Urinary bladder (tissue), 4 donors: ENCODE results near the gene PHKB. TPM values are rescaled to one million over a fixed set of nuclear protein-coding genes. Genes with fewer than 3 reads are reported as not detected.
"Not testable (repeated sequence)": the region's sequence is repeated elsewhere in the genome, so short reads cannot be mapped to it uniquely, and the experiment has no call there.

Experiments used
- DNase-seq: peaks from one replicate; pipeline ENCODE4 v3.0.0-alpha.2; 2015; ENCODE audit errors: extremely low spot score
- H3K27ac ChIP-seq: one replicate; pipeline ENCODE4 v1.5.1; 2013; ENCODE audit warnings: low read depth, mild to moderate bottlenecking, moderate library complexity
- H3K36me3 ChIP-seq: one replicate; pipeline ENCODE4 v1.6.1; 2013; ENCODE audit warnings: mild to moderate bottlenecking, moderate library complexity; ENCODE audit not compliant: insufficient read depth
- H3K4me1 ChIP-seq: one replicate; pipeline ENCODE4 v1.6.1; 2013; ENCODE audit warnings: mild to moderate bottlenecking, moderate library complexity; ENCODE audit not compliant: insufficient read depth
- H3K4me3 ChIP-seq: one replicate; pipeline ENCODE4 v1.5.1; 2013; ENCODE audit warnings: low read depth, low read length
- WGBS: extraction: QIAGEN DNeasy Blood & Tissue Kit; methylation state at CpG from one replicate; pipeline ENCODE4 v1.1.7; 2013; 5-methylcytosine and 5-hydroxymethylcytosine counted together
- polyA plus RNA-seq: library from polyadenylated mRNA; stranded (reverse); fragments of 200-250 nt; gene quantifications from one replicate; pipeline ENCODE4 v1.2.3, GENCODE V29; 2013
- total RNA-seq: library from RNA; depleted of rRNA; stranded (reverse); fragments of >200 nt; gene quantifications from one replicate; pipeline ENCODE4 v1.2.3, GENCODE V29; 2014
- donor health status: healthy with polysubstance abuse.
- donor health status: healthy.

Gene PHKB
- 162 TPM for total RNA-seq
- 25.5 TPM for polyA plus RNA-seq

- H3K27ac ChIP-seq: peak within 1 kb of the TSS; percentile 97
- DNase-seq: peak; percentile 64
- under 1% methylated on average over 82 of the region's 82 CpGs for WGBS
- peak within 1 kb of the TSS; percentile 84 for H3K4me3 ChIP-seq
- H3K36me3 ChIP-seq: no peaks in the 10 kb centered on the region
- peaks cover 2% of the 10 kb centered on the region for H3K4me1 ChIP-seq
Observed at GRCh38 chr16:47460711-47461597, at the start of gene PHKB, which contains the start of gene ITFG1. Gene PHKB, plus strand, starts transcription at chr16:47461331. Its CDS starts 20 bp downstream, at chr16:47461351. Gene ITFG1, minus strand, starts transcription at chr16:47461063. Its CDS starts 18 bp downstream, at chr16:47461045.

GRCh38 chr16:47413041-47413440 is 48.1 kb upstream of the PHKB start:
- DNase-seq: no peak
- Histone ChIP-seq H3K27ac (no peak overlapping the region), H3K4me1 (no peaks in the 10 kb centered on the region), H3K36me3 (no peaks in the 10 kb centered on the region), H3K4me3 (no peak overlapping the region)
- 68% methylated on average over 1 of the region's 1 CpG for WGBS

- Histone ChIP-seq H3K4me3 (no peak overlapping the region), H3K4me1 (no peaks in the 10 kb centered on the region), H3K36me3 (no peaks in the 10 kb centered on the region), H3K27ac (no peak overlapping the region)
- WGBS: 97% methylated on average over 1 of the region's 1 CpG
- DNase-seq: no peak
Observed at GRCh38 chr16:47416869-47417268, 44.3 kb upstream of the PHKB start.

- 88% methylated on average over 13 of the region's 13 CpGs for WGBS
- no peak for DNase-seq
- H3K4me3 ChIP-seq: no peak overlapping the region
- H3K4me1 ChIP-seq: no peaks in the 10 kb centered on the region
- H3K27ac ChIP-seq: no peak overlapping the region
- H3K36me3 ChIP-seq: no peaks in the 10 kb centered on the region
Observed at GRCh38 chr16:47424846-47425245, 36.3 kb upstream of the PHKB start.

GRCh38 chr16:47426806-47427205 is 34.3 kb upstream of the PHKB start:
- 99% methylated on average over 1 of the region's 1 CpG for WGBS

GRCh38 chr16:47431960-47432359 is 29.2 kb upstream of the PHKB start:
- Histone ChIP-seq H3K27ac (no peak overlapping the region), H3K4me1 (no peaks in the 10 kb centered on the region), H3K36me3 (no peaks in the 10 kb centered on the region), H3K4me3 (no peak overlapping the region)
- WGBS: 91% methylated on average over 3 of the region's 3 CpGs
- DNase-seq: no peak

More at GRCh38 chr16:47426806-47427205, 34.3 kb upstream of the PHKB start:
- H3K4me1 ChIP-seq: no peaks in the 10 kb centered on the region
- no peaks in the 10 kb centered on the region for H3K36me3 ChIP-seq
- H3K4me3 ChIP-seq: no peak overlapping the region
- H3K27ac ChIP-seq: no peak overlapping the region
- DNase-seq: no peak

- not testable (repeated sequence) for H3K4me3 ChIP-seq, H3K36me3 ChIP-seq, DNase-seq, H3K4me1 ChIP-seq, H3K27ac ChIP-seq
- 92% methylated on average over 2 of the region's 2 CpGs for WGBS
Observed at GRCh38 chr16:47434274-47434673, 26.9 kb upstream of the PHKB start.

- 92% methylated on average over 3 of the region's 3 CpGs for WGBS
- not testable (repeated sequence) for H3K4me1 ChIP-seq, DNase-seq, H3K36me3 ChIP-seq, H3K4me3 ChIP-seq, H3K27ac ChIP-seq
Observed at GRCh38 chr16:47440066-47440465, 21.1 kb upstream of the PHKB start.

- H3K4me3 ChIP-seq, DNase-seq, H3K36me3 ChIP-seq, H3K27ac ChIP-seq, H3K4me1 ChIP-seq: not testable (repeated sequence)
Observed at GRCh38 chr16:47442884-47443283, 18.2 kb upstream of the PHKB start.

- H3K4me3 ChIP-seq: no peak overlapping the region
- 98% methylated on average over 3 of the region's 3 CpGs for WGBS
- H3K4me1 ChIP-seq: no peaks in the 10 kb centered on the region
- no peak for DNase-seq
- H3K36me3 ChIP-seq: no peaks in the 10 kb centered on the region
- H3K27ac ChIP-seq: no peak overlapping the region
Observed at GRCh38 chr16:47446431-47446830, 14.7 kb upstream of the PHKB start.

- 70% methylated on average over 3 of the region's 3 CpGs for WGBS
- Histone ChIP-seq H3K4me3 (no peak overlapping the region), H3K36me3 (peaks cover 2% of the 10 kb centered on the region), H3K27ac (no peak overlapping the region), H3K4me1 (no peaks in the 10 kb centered on the region)
- no peak for DNase-seq
Observed at GRCh38 chr16:47448830-47449575, 12.1 kb upstream of the PHKB start.

GRCh38 chr16:47449788-47450187 is 11.3 kb upstream of the PHKB start:
- Histone ChIP-seq H3K4me3 (no peak overlapping the region), H3K36me3 (peaks cover 2% of the 10 kb centered on the region), H3K27ac (no peak overlapping the region), H3K4me1 (no peaks in the 10 kb centered on the region)
- no peak for DNase-seq
- 93% methylated on average over 3 of the region's 3 CpGs for WGBS

- no peak overlapping the region for H3K4me3 ChIP-seq
- H3K36me3 ChIP-seq: peaks cover 2% of the 10 kb centered on the region
- H3K27ac ChIP-seq: no peak overlapping the region
- peaks cover 2% of the 10 kb centered on the region for H3K4me1 ChIP-seq
- 86% methylated on average over 2 of the region's 2 CpGs for WGBS
- no peak for DNase-seq
Observed at GRCh38 chr16:47458331-47458730, 2.8 kb upstream of the PHKB start.

- Histone ChIP-seq H3K36me3 (no peaks in the 10 kb centered on the region), H3K27ac (no peak overlapping the region), H3K4me3 (no peak overlapping the region), H3K4me1 (peaks cover 2% of the 10 kb centered on the region)
- WGBS: 89% methylated on average over 1 of the region's 1 CpG
- no peak for DNase-seq
Observed at GRCh38 chr16:47459603-47460002, 1.5 kb upstream of the PHKB start.
